Activated T-cell treated with anti-CD3 and anti-CD28 coated beads, Interleukin-2, amount 50 U/mL, for 48 hours (primary cell): ENCODE data around the gene NBR1.
"Not testable (repeated sequence)": the region's sequence is repeated elsewhere in the genome, so short reads cannot be mapped to it uniquely, and the experiment has no call there.

ENCODE experiments used
- DNase-seq, 2 experiments: peaks; one replicate each; pipeline ENCODE4 v3.0.0-alpha.2; 2020

NBR1 gene

GRCh38 chr17:43216762-43217613 is 46.0 kb downstream of the NBR1 start:
- DNase-seq: no peak

- DNase-seq: peak in 1 of 2 experiments; percentile 43
Observed at GRCh38 chr17:43217614-43218087, 46.6 kb downstream of the NBR1 start.

GRCh38 chr17:43219001-43219400 is 48.0 kb downstream of the NBR1 start:
- no peak for DNase-seq

GRCh38 chr17:43219746-43220380 is 48.8 kb downstream of the NBR1 start:
- DNase-seq: peak in 1 of 2 experiments; percentile 2

- DNase-seq: no peak
Observed at GRCh38 chr17:43220511-43221125, 49.6 kb downstream of the NBR1 start.

GRCh38 chr17:43224146-43224705 is 53.2 kb downstream of the NBR1 start:
- peak in 1 of 2 experiments; percentile 10 for DNase-seq

GRCh38 chr17:43226393-43226792 is 55.4 kb downstream of the NBR1 start:
- no peak for DNase-seq

- not testable (repeated sequence) for DNase-seq
Observed at GRCh38 chr17:43228020-43228782, 57.2 kb downstream of the NBR1 start, which contains the start of gene CCDC200. Gene CCDC200, minus strand, starts transcription at chr17:43228623. Its CDS starts 69 bp downstream, at chr17:43228554.

- peak in 1 of 2 experiments; percentile 4 for DNase-seq
Observed at GRCh38 chr17:43231205-43232020, 60.4 kb downstream of the NBR1 start.

- peak in 1 of 2 experiments; percentile 12 for DNase-seq
Observed at GRCh38 chr17:43232021-43232699, 61.1 kb downstream of the NBR1 start.

- peak in 1 of 2 experiments; percentile 15 for DNase-seq
Observed at GRCh38 chr17:43233263-43233662, 62.2 kb downstream of the NBR1 start.

GRCh38 chr17:43233877-43234276 is 62.9 kb downstream of the NBR1 start, which contains the start of gene RNU2-1:
Gene RNU2-1, minus strand, starts transcription at chr17:43233977.
- DNase-seq: not testable (repeated sequence)

GRCh38 chr17:43239597-43239996 is 68.6 kb downstream of the NBR1 start:
- not testable (repeated sequence) for DNase-seq

GRCh38 chr17:43240596-43241352 is 69.8 kb downstream of the NBR1 start:
- not testable (repeated sequence) for DNase-seq

- not testable (repeated sequence) for DNase-seq
Observed at GRCh38 chr17:43246456-43246855, 75.4 kb downstream of the NBR1 start.
